ENCODE results near the gene NPTX2.

NPTX2 gene

DNA sequence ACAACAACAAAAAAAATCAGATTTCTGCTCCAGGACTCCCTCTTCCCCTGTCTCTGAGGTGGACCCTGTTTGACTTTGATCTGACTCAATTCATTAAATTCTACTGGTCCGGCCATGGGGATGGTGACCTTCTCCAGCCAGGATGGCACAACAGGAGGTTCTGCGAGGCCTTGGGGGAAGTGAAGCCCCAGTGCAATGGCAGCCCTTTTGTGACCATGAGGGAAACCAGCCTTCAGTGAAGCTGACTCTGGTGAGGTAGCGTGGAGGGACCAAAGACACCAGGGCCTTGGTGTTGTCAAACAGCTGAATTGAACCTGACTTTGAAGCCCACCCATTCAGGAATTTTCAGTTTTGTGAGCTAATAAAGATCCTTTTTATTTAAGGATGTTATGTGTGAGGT is 44.5 kb downstream of the NPTX2 start:
- no peak overlapping the region for H2AFZ ChIP-seq (ENCODE audit: low read length)
- no peaks in the 10 kb centered on the region for H3K9me3 ChIP-seq (replicated peaks; ENCODE audit: insufficient read depth, low read length)
- H3K4me3 ChIP-seq (ENCODE audit: low read length) = no peak overlapping the region
- no peaks in the 10 kb centered on the region for H3K9me2 ChIP-seq (replicated peaks; ENCODE audit: insufficient read depth, low read length)
- H3K36me3 ChIP-seq (replicated peaks; ENCODE audit: insufficient read depth, low read length) = no peaks in the 10 kb centered on the region
- H3K4me2 ChIP-seq (ENCODE audit: low read depth, low read length) = no peak overlapping the region
- no peaks in the 10 kb centered on the region for H3F3A ChIP-seq (ENCODE audit: insufficient read depth, low read length)
- TF ChIP-seq EZH2 (optimal IDR thresholded peaks at IDR 0.05; ENCODE audit: low read depth, low read length) = no peak
- TF ChIP-seq CTCF (IDR thresholded peaks at IDR 0.05; ENCODE audit: low read length) = no peak
- no peak for TF ChIP-seq EZH2phosphoT487 (IDR thresholded peaks at IDR 0.05; ENCODE audit: low read length)
- H3K79me2 ChIP-seq (ENCODE audit: low read length) = no peaks in the 10 kb centered on the region
- H3K27me3 ChIP-seq (replicated peaks; ENCODE audit: insufficient read depth, low read length) = no peaks in the 10 kb centered on the region
- H4K20me1 ChIP-seq (ENCODE audit: insufficient read depth, low read length) = no peaks in the 10 kb centered on the region
- H3K27ac ChIP-seq (ENCODE audit: low read length) = no peak overlapping the region
- no peaks in the 10 kb centered on the region for H3K4me1 ChIP-seq (ENCODE audit: low read length)
- no peak for DNase-seq
- H3K9ac ChIP-seq (ENCODE audit: low read length) = no peak overlapping the region

GRCh38 chr7:98662289-98662688 is 45.2 kb downstream of the NPTX2 start:
- H3K4me3 ChIP-seq (ENCODE audit: low read length) = no peak overlapping the region
- H3K9me2 ChIP-seq (replicated peaks; ENCODE audit: insufficient read depth, low read length) = no peaks in the 10 kb centered on the region
- no peaks in the 10 kb centered on the region for H4K20me1 ChIP-seq (ENCODE audit: insufficient read depth, low read length)
- H3K79me2 ChIP-seq (ENCODE audit: low read length) = no peaks in the 10 kb centered on the region
- H2AFZ ChIP-seq (ENCODE audit: low read length) = no peak overlapping the region
- H3K36me3 ChIP-seq (replicated peaks; ENCODE audit: insufficient read depth, low read length) = no peaks in the 10 kb centered on the region
- H3K4me2 ChIP-seq (ENCODE audit: low read depth, low read length) = no peak overlapping the region
- no peak overlapping the region for H3K27ac ChIP-seq (ENCODE audit: low read length)
- TF ChIP-seq CTCF (IDR thresholded peaks at IDR 0.05; ENCODE audit: low read length) (no peak), EZH2phosphoT487 (IDR thresholded peaks at IDR 0.05; ENCODE audit: low read length) (no peak), EZH2 (optimal IDR thresholded peaks at IDR 0.05; ENCODE audit: low read depth, low read length) (no peak)
- no peaks in the 10 kb centered on the region for H3K27me3 ChIP-seq (replicated peaks; ENCODE audit: insufficient read depth, low read length)
- no peak for DNase-seq
- H3K4me1 ChIP-seq (ENCODE audit: low read length) = no peaks in the 10 kb centered on the region
- no peaks in the 10 kb centered on the region for H3F3A ChIP-seq (ENCODE audit: insufficient read depth, low read length)
- no peaks in the 10 kb centered on the region for H3K9me3 ChIP-seq (replicated peaks; ENCODE audit: insufficient read depth, low read length)
- no peak overlapping the region for H3K9ac ChIP-seq (ENCODE audit: low read length)

GRCh38 chr7:98664882-98665281 is 47.8 kb downstream of the NPTX2 start:
- no peak overlapping the region for H3K4me2 ChIP-seq (ENCODE audit: low read depth, low read length)
- no peak for TF ChIP-seq EZH2 (optimal IDR thresholded peaks at IDR 0.05; ENCODE audit: low read depth, low read length)
- no peak for TF ChIP-seq CTCF (IDR thresholded peaks at IDR 0.05; ENCODE audit: low read length)
- no peak for TF ChIP-seq EZH2phosphoT487 (IDR thresholded peaks at IDR 0.05; ENCODE audit: low read length)

More at GRCh38 chr7:98664882-98665281, 47.8 kb downstream of the NPTX2 start:
- no peaks in the 10 kb centered on the region for H3K79me2 ChIP-seq (ENCODE audit: low read length)
- no peaks in the 10 kb centered on the region for H3K27me3 ChIP-seq (replicated peaks; ENCODE audit: insufficient read depth, low read length)
- no peaks in the 10 kb centered on the region for H3K9me3 ChIP-seq (replicated peaks; ENCODE audit: insufficient read depth, low read length)
- H4K20me1 ChIP-seq (ENCODE audit: insufficient read depth, low read length) = no peaks in the 10 kb centered on the region
- no peaks in the 10 kb centered on the region for H3K4me1 ChIP-seq (ENCODE audit: low read length)
- no peak overlapping the region for H2AFZ ChIP-seq (ENCODE audit: low read length)
- DNase-seq = no peak
- no peak overlapping the region for H3K27ac ChIP-seq (ENCODE audit: low read length)
- H3K4me3 ChIP-seq (ENCODE audit: low read length) = no peak overlapping the region
- H3K36me3 ChIP-seq (replicated peaks; ENCODE audit: insufficient read depth, low read length) = no peaks in the 10 kb centered on the region
- no peak overlapping the region for H3K9ac ChIP-seq (ENCODE audit: low read length)
- H3K9me2 ChIP-seq (replicated peaks; ENCODE audit: insufficient read depth, low read length) = no peaks in the 10 kb centered on the region
- no peaks in the 10 kb centered on the region for H3F3A ChIP-seq (ENCODE audit: insufficient read depth, low read length)
